Measurements from ENCODE around the gene ENPP4.

ENPP4 gene

DNA sequence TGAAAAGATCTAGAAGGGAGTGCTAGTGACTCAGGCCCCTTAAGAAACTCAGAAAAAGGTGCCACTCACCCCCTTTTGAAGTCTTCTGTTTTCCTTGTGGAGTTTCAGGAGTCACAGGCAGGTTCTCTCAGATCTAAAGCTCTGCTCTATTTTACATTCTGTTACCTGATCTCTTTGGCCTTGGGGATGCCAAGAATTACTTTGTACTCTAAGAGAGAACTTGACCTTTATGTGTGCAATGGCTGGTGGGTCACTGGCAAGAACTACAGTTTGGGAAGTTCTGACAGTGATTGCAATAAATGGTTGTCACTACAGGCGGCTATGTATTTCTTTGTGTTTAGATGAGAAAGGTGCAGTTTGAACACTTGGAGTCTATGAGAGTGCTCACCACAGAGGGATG, 24.2 kb upstream of the ENPP4 start:
- Histone ChIP-seq H3F3A (ENCODE audit: low read depth) (no peaks in the 10 kb centered on the region), H3K79me2 (ENCODE audit: insufficient read depth, low read length) (no peaks in the 10 kb centered on the region), H3K4me1 (ENCODE audit: insufficient read depth, low read length, poor library complexity, severe bottlenecking) (no peaks in the 10 kb centered on the region), H3K9me3 (ENCODE audit: insufficient read depth, low read depth, low read length) (no peaks in the 10 kb centered on the region), H3K9ac (ENCODE audit: low read depth, low read length, poor library complexity, severe bottlenecking) (no peak overlapping the region), H3K36me3 (ENCODE audit: insufficient read depth, low read length) (no peaks in the 10 kb centered on the region), H3K4me2 (ENCODE audit: low read depth, low read length, poor library complexity, severe bottlenecking) (no peak overlapping the region), H3K9me2 (replicated peaks; ENCODE audit: low read depth, low read length) (no peaks in the 10 kb centered on the region), H2AFZ (ENCODE audit: low read length) (no peak overlapping the region), H4K20me1 (ENCODE audit: insufficient read depth, low read length, poor library complexity, severe bottlenecking) (no peaks in the 10 kb centered on the region), H3K4me3 (ENCODE audit: low read length, poor library complexity, severe bottlenecking) (no peak overlapping the region), H3K27me3 (ENCODE audit: insufficient read depth, low read length, poor library complexity, severe bottlenecking) (no peaks in the 10 kb centered on the region)
- TF ChIP-seq, protein P1, sequence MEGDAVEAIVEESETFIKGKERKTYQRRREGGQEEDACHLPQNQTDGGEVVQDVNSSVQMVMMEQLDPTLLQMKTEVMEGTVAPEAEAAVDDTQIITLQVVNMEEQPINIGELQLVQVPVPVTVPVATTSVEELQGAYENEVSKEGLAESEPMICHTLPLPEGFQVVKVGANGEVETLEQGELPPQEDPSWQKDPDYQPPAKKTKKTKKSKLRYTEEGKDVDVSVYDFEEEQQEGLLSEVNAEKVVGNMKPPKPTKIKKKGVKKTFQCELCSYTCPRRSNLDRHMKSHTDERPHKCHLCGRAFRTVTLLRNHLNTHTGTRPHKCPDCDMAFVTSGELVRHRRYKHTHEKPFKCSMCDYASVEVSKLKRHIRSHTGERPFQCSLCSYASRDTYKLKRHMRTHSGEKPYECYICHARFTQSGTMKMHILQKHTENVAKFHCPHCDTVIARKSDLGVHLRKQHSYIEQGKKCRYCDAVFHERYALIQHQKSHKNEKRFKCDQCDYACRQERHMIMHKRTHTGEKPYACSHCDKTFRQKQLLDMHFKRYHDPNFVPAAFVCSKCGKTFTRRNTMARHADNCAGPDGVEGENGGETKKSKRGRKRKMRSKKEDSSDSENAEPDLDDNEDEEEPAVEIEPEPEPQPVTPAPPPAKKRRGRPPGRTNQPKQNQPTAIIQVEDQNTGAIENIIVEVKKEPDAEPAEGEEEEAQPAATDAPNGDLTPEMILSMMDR (conservative IDR thresholded peaks at IDR 0.05; ENCODE audit: low read length), result no peak

DNA sequence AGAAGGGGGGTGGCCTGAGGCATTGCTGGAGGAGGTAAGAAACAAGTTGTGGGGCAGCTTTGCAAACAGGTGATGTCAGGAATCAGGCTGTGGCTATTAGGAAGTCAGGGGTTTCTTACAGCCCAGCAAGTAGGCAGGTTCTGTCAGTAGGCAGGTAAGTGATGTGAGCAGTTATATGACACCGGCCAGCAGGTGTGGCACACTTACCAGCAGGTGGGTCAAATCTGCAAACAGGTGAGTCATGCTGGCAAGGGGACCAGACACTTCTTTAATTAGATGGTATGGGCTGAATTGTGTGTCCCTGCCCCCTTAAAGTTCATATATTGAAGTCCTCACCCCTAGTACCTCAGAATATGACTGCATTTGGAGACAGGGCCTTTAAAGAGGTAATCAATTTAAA, 16.4 kb upstream of the ENPP4 start:
- Histone ChIP-seq H3F3A (ENCODE audit: low read depth) (no peaks in the 10 kb centered on the region), H2AFZ (ENCODE audit: low read length) (no peak overlapping the region), H3K4me1 (ENCODE audit: insufficient read depth, low read length, poor library complexity, severe bottlenecking) (no peaks in the 10 kb centered on the region), H3K4me2 (ENCODE audit: low read depth, low read length, poor library complexity, severe bottlenecking) (no peak overlapping the region), H3K36me3 (ENCODE audit: insufficient read depth, low read length) (no peaks in the 10 kb centered on the region), H3K9me2 (replicated peaks; ENCODE audit: low read depth, low read length) (no peaks in the 10 kb centered on the region), H3K9ac (ENCODE audit: low read depth, low read length, poor library complexity, severe bottlenecking) (no peak overlapping the region), H3K79me2 (ENCODE audit: insufficient read depth, low read length) (no peaks in the 10 kb centered on the region), H3K27me3 (ENCODE audit: insufficient read depth, low read length, poor library complexity, severe bottlenecking) (no peaks in the 10 kb centered on the region), H3K4me3 (ENCODE audit: low read length, poor library complexity, severe bottlenecking) (no peak overlapping the region), H3K9me3 (ENCODE audit: insufficient read depth, low read depth, low read length) (no peaks in the 10 kb centered on the region), H4K20me1 (ENCODE audit: insufficient read depth, low read length, poor library complexity, severe bottlenecking) (no peaks in the 10 kb centered on the region)
- TF ChIP-seq, protein P1 (conservative IDR thresholded peaks at IDR 0.05; ENCODE audit: low read length), result no peak

DNA sequence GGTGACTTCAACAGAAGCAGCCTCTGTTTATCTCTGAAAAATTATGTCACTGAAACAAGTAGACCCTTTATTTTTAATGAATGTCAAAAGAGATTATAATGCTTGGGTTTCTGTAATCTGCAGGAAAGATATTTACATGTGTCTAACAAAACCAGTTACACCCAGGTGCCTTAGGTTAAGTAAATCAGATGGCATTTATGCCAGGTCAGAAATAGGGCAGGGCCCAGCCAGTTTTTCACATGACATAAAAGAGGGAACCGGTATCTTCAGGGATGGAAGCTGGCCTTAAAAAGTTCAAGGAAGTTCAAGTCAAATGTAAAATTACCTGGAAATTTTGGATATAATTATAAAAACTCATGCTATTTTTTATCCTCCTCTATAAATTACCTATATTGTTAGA, 14.2 kb upstream of the ENPP4 start:
- Histone ChIP-seq H3K36me3 (ENCODE audit: insufficient read depth, low read length) (no peaks in the 10 kb centered on the region), H3K9me3 (ENCODE audit: insufficient read depth, low read depth, low read length) (no peaks in the 10 kb centered on the region), H3K4me2 (ENCODE audit: low read depth, low read length, poor library complexity, severe bottlenecking) (no peak overlapping the region), H3K4me3 (ENCODE audit: low read length, poor library complexity, severe bottlenecking) (no peak overlapping the region), H3K9me2 (replicated peaks; ENCODE audit: low read depth, low read length) (no peaks in the 10 kb centered on the region), H4K20me1 (ENCODE audit: insufficient read depth, low read length, poor library complexity, severe bottlenecking) (no peaks in the 10 kb centered on the region), H3K79me2 (ENCODE audit: insufficient read depth, low read length) (no peaks in the 10 kb centered on the region), H2AFZ (ENCODE audit: low read length) (no peak overlapping the region), H3K9ac (ENCODE audit: low read depth, low read length, poor library complexity, severe bottlenecking) (no peak overlapping the region), H3F3A (ENCODE audit: low read depth) (no peaks in the 10 kb centered on the region), H3K27me3 (ENCODE audit: insufficient read depth, low read length, poor library complexity, severe bottlenecking) (no peaks in the 10 kb centered on the region), H3K4me1 (ENCODE audit: insufficient read depth, low read length, poor library complexity, severe bottlenecking) (no peaks in the 10 kb centered on the region)
- TF ChIP-seq, protein P1 (conservative IDR thresholded peaks at IDR 0.05; ENCODE audit: low read length), result no peak
- TF ChIP-seq EZH2phosphoT487 (IDR thresholded peaks at IDR 0.05; ENCODE audit: borderline replicate concordance), result no peak

All from Loucy (cell line).